ENCODE measurements around the gene HSD17B3.
"Not testable (repeated sequence)": the region's sequence is repeated elsewhere in the genome, so short reads cannot be mapped to it uniquely, and the experiment has no call there.

The HSD17B3 gene

DNA sequence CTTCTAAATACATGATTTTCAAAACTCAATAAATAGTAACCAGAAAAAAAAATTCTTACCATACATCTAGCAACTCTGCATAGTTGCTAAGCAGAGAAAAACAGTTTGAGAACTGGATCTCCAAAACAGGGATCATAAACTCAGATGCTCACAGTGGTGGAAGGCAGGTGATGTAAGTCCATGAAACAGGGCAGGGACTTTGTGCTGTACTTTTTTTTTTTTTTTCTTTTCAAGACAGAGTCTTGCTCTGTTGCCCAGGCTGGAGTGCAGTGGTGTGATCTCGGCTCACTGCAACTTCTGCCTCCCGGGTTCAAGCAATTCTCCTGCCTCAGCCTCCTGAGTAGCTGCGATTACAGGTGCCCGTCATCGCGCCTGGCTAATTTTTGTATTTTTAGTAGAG lies 5.0 kb upstream of the HSD17B3 start:
- not testable (repeated sequence) for DNase-seq (ENCODE audit: low spot score)

DNA sequence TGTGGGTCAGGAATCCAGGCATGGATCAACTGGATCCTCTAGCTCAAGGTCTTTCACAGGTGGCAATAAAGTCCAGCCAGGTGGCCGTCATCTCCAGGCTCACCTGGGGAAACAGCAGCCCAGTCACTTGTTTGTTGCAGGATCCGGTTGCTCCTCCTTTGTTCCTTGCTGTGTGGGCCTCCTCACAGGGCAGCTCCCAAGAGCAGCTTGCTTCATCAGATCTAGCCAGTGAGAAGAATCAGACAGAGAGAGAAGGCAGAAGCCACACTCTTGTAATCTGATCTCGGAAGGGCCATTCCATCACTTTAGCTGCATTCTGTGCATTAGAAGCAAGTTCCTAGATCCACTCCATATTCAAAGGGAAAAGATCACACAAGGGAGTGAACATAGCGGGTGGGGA lies 3.2 kb upstream of the HSD17B3 start:
- DNase-seq (ENCODE audit: low spot score) = no peak

DNA sequence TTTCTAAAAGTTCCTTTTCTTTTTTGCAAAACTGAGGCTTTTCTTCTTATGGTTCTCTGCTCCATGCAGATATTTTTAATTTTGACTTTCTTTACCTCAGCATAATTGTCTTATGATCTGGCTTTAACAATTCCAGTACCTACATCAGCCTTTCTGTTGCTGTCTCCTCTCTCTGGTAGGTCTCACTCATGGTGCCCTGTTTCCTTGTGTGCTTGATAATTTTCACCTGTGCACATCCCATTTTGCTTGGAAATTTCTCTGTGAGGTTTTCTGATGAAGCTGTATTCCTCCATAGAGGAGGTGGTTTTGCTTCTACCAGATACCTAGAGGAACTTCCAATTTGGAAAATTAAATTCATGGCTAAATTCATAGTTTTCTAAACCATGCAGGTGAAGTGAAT lies 2.3 kb upstream of the HSD17B3 start:
- no peak for DNase-seq (ENCODE audit: low spot score)

DNA sequence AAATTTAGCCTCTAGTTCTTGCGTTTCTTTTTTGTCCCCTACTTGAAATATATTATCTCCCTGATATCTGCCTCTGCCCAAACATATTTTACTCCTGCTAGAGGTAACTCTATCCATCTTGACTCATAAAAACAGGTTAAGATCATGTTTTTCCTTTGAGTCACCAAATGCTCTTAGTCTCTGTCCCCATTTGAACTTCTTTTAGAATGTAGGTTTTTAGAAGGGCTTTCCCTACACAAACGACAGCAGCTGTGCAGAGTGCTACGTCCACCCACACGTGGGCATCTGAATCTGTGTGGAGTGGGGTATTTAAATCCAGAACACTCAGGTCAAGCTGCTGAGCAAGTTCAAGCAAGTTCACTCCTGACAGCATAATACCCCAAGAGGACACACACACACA lies 2.2 kb downstream of the HSD17B3 start:
- DNase-seq (ENCODE audit: low spot score) = no peak

DNA sequence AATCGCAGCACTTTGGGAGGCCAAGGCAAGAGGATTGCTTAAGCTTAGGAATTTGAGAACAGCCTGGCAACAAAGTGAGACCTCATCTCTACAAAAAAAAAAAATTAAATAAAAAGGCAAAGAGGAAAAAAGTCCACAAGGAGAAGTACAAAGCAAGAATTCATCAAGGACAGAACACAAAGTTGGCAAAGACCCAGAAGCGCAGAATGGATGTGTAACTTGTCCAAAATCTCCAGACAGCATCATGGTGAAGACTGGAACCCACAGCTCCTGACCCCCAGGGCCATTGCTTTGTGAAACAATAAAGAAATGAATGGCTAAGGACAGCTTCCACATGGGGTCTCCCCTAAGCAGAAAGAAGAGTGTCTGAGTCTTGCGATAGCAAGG lies 7.8 kb downstream of the HSD17B3 start:
- no peak for DNase-seq (ENCODE audit: low spot score)

DNA sequence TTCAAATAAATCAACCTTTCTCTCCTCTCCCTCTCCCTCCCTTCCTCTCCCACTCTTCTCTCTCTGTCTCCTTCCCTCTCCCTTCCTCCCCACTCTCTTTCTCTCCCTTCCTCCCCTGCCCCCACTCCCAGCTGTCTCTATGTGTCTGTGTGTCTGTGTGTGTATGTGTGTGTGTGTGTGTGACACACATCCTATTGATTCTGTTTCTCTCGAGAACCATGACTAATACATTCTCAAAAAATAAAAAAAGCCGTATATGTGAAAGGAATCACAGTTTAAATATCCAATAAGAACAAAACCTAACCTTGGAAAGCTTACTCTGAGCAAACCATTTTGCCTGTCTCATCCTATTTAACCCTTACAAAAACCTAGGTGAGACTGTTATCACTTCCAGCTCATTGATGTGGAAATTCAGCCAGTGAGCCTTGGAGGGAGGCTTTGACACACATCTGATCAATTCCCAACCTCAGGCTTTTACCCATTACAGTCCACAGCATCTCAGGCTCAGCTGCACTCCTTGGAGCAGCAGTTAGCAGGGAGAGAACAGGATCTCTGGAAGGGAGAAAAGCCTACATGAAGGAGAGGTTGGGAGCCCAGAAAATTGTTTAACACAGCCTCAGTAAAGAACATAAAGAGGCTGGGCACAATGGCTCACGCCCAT lies 8.3 kb downstream of the HSD17B3 start:
- no peak for DNase-seq (ENCODE audit: low spot score)

DNA sequence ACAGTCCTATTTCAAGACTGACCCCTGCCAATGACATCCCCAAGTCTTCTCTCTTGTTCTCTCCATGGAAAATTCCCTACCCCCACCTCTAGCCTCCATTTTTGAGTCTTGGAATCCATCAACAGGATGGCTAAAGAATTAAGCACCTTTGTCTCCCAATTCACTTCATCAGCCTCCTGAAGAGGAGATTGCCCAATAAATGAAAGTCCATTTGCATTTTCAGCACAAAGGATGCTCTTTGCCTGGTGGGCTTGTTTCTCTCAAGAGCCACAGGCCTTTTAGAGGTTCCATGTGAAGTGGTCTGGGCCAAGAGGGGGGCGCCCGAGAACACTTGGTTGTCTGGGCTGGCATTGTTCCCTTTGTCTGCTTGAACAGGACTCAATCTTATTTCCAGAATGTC lies 12.6 kb downstream of the HSD17B3 start:
- no peak for DNase-seq (ENCODE audit: low spot score)

DNA sequence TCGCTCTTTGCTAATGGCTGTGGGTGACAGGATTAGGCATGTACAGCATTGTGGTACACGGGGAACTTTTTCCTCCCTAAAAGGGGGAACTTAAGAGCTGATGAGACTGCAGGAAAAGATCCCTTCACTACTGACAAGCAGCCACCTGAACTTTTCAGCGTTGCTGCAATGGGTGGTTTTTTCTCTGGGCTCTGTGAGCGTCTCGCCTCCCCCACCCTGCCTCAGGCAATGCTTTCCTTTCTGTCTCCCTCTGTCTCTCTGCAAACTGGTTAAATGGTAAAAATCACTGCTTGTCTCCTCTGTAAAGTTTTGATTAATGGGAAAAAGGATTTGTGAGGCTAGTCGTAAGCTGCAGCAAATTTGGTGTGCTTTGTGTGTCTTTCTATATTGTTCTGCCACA lies 20.3 kb downstream of the HSD17B3 start:
- no peak for DNase-seq (ENCODE audit: low spot score)

DNA sequence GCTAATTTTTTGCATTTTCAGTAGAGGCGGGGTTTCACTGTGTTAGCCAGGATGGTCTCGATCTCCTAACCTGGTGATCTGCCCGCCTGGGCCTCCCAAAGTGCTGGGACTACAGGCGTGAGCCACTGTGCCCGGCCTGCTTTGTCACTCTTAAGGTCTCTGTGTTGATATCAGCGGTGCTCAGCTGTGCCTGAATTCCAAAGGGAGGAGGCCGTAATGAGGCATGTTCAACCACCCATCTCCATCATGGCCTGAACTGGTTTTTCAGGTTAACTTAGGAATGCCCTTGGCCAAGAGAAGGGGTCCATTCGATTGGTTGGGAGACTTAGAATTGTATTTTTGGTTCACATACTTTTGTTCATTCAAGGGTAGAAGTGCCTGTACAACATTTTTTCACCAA lies 22.0 kb downstream of the HSD17B3 start:
- DNase-seq (ENCODE audit: low spot score) = no peak

DNA sequence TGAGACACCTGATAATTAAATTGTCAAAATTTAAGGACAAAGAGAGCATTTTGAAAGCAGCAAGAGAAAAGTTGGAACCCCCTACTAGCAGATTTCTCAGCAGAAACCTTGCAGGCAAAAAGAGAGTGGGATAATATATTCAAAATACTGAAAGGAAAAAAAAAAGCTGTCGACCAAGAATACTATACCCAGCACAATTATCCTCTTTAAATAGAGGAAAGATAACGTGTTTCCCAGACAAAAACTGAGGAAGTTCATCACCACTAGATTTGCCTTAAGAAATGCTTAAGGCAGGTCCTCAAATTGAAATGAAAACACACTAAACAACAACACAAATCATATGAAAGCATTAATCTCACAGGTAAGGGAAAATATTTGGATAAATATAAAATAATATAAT lies 27.0 kb downstream of the HSD17B3 start:
- no peak for DNase-seq (ENCODE audit: low spot score)

DNA sequence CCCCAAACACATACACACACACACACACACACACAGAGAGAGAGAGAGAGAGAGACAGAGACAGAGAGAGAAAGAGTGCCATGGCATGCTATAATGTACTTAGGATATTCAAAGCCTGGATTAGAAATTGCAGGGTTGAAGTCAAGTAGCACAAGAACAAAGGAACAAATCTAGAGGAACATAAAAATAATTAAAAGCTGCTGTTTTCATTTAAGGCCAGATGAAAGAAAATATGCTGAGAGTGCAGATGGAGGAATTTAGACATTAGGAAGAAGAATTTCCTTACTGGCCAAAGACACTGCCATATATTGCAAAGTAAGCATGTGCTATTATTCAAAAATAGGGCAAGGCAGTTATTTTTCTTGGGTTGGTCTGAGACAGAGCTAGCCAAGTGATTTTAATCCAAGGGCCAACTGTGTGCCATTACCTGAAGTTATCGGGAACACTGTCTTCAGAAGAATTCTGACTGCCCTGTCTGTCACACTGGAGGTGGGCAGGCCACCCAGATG lies 31.7 kb downstream of the HSD17B3 start:
- DNase-seq (ENCODE audit: low spot score) = no peak

DNA sequence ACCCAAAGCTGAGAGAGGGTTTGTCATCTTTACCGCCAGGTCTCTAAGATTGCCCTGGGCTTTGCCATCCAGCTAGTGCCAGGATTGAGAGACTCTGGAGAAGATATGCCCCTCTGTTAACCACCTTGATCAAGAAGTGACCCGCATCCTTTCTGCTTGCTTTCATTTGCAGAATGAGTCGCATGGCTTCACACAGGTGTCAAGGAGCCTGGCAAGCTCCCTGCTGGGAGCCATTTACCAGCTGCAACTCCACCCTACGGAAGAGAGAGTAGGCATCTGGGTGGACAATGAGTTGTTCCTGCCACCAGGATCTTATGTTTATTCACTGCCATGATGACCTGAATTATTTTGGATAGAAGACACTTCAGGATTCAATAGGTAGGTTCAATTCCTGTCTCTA lies 43.0 kb downstream of the HSD17B3 start:
- no peak for DNase-seq (ENCODE audit: low spot score)

DNA sequence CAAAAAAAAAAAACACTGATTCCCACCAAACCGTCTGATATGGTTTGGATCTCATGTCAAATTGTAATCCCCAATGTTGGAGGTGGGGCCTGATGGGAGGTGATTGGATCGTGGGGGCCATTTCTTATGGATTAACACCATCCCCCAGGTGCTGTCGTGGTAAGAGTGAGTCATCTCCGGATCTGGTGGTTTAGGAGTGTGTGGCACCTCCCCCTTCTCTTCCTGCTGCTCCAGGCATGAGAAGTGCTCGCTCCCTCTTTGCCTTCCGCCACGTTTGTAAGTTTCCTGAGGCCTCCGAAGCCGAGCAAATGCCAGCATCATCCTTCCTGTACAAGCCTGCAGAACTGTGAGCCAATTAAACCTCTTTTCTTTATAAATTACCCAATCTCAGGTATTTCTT lies 45.2 kb downstream of the HSD17B3 start:
- no peak for DNase-seq (ENCODE audit: low spot score)

DNA sequence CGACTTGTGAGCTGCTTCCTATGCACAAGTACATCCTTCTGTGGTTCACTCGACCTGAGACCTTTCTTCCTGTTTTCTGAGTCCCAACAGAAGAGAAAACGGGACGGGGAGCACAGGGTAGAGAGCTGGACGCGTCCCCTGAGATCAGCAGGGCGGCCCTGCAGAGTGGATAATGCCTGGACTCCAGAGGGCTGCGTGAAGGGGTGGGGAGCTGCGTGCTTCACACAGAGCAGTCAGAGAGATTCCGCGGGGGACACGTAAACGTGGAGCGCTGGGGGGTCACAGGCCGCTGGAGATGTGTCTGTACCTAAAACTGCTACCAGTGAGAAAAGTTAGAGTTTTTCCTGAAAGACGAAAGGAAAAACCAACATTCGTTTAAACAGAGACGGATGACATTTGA lies 46.3 kb downstream of the HSD17B3 start:
- DNase-seq (ENCODE audit: low spot score) = no peak

DNA sequence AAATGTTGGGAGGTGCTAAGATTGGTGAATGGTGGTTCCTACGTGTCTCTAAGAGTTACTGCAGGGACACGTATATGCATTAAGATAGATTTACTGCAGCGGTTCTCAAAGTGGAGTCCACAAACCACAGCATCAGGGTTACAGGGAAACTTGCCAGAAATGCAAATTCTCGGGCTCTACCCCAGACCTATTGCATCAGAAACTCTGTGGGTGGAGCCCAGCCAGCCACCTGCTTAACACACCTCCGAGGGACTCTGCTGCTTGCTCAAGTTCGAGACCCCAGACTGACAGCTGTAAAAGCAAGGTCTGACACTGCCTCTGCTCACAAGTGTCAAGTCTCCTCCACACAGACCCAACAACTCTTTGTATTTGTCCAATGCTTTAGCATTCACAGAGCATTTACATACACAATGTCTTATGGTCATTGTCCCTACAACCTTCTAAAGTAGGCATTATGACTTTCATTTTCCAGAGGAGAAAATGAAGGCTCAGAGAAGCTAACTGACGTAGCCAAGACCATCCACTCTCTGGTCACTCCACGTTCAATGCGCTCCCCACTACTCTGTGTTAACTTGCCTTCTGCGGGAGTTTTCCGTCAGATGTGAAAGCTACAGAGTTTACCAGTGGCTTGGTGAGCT lies 48.8 kb downstream of the HSD17B3 start:
- DNase-seq (ENCODE audit: low spot score) = no peak

DNA sequence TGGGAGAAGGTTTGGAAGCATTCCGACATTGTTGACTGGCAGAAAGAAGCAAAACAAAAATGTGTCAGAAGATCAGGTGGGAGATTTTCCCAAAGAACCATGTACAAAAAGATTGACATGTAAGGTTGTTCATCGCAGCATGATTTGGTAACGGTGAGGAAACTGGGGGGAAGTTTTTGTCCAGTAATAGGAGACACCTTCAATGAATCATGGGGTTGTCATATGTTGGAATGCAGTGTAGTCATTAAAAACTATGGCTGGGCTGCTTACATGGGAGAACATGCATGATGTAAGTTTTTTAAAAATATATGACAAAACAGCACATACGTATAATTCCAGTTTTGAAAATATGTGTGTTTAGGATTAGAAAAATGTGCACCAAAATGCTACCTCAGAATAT lies 50.5 kb downstream of the HSD17B3 start:
- no peak for DNase-seq (ENCODE audit: low spot score)

DNA sequence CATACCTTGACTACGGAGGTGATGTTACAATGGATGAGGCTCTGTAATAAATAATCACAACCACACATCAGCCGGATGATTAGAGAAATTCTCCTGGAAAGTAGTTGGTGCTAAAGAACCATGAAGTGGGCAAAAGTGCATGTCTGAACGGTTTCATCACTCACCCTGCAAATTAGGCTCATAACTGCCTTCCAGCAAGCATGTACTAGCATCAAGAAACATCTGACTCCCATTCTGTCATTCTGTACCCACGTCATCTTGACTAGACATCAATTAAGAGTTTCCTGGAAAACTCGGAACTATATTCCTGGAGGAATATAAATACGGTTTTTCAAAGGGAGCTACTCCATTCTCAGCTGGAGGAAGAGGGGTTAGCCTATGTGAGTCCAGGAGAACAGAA lies 52.2 kb downstream of the HSD17B3 start:
- no peak for DNase-seq (ENCODE audit: low spot score)

DNA sequence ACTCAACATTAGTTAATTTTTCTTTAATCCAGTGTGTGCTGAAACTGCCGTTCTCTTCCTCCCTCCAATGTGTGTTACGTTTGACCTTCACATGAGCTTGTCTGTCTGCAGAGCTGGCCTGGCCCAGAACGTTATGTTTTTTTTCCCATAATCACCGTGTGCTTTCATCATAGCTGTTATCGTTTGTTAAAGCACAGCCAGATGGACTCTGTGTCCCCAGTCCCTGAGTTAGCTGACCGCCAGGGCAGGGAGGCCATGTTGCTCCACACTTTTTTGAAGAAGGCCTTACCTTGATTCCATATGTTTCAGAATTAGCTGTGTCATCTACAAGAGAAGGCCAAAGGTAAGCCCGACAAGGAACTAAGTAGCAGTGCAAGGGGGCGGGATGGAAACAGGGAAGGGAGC lies 55.7 kb downstream of the HSD17B3 start:
- no peak for DNase-seq (ENCODE audit: low spot score)

DNA sequence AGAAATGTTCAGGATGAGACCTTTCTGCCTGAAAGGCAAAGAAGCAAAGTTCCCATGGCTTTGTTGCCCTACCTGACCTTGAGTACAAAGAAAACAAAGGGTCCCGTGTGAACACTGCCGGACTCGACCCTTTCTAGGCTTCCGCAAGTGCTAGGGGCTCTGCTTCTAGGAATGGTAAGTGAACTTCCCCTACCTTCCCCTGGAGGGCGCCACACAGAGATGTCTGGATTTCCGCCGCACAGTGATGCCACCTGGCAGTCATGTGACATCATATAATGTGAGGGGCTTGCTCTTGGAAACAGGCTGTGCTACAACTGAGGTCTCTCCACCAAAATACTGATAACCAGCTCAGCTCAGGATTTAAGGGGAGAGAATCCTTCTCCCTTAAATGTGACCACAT lies 56.6 kb downstream of the HSD17B3 start:
- DNase-seq (ENCODE audit: low spot score) = no peak

DNA sequence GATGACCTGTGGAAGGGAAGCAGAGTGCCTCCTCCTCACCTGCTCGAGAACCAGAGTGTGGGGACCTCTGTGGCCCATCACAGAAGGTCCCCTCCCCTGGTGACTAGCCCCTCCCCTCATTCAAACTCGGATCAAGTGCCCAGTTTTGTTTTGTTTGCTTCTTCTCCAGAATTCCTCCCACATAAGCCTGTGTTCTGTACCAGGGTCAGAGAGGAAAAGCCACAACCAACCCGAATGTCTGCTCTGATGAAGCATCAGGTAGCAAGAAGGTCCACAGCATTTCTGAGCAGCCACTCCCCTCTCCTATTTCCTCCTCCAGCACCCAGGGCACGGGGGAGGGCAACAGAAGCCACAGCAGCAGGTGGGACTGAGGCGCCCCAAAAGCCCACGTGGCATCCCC lies 58.2 kb downstream of the HSD17B3 start:
- no peak for DNase-seq (ENCODE audit: low spot score)

DNA sequence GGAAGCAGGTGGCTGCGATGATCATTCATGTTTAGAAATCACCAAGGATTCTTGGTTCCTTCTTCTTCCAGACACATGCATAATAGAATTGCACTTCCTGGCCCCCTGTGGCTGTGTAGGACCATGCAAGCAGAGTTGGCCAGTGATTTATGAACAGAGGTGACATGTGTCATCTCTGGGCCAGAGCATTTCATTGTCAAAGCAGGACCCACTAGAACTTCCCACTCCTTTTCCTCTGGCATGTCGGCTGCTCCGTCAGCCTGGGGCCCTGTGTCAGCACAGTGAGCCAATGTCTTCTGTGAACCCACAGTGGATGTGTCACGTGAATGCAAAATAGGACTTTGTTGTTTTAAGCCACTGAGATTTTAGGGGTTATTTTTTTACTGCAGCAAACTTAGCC lies 59.2 kb downstream of the HSD17B3 start:
- DNase-seq (ENCODE audit: low spot score) = no peak

DNA sequence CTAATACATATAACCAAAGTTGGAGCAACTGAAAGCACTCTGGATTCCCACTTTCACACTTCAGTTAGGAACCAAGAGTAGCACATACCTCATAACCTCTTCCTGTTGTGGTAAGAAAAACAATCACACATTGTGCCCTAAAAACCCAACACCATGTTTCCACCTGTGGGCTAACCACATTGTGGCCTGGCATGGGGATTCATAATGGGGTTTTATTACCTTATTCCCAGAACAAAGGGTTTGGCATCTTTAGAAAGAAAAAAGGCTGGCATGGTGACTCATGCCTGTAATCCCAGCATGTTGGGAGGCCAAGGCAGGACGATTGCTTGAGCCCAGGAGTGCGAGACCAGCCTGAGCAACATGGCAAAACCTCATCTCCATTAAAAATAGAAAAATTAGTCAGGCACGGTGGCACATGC lies 60.6 kb downstream of the HSD17B3 start:
- DNase-seq (ENCODE audit: low spot score) = no peak

DNA sequence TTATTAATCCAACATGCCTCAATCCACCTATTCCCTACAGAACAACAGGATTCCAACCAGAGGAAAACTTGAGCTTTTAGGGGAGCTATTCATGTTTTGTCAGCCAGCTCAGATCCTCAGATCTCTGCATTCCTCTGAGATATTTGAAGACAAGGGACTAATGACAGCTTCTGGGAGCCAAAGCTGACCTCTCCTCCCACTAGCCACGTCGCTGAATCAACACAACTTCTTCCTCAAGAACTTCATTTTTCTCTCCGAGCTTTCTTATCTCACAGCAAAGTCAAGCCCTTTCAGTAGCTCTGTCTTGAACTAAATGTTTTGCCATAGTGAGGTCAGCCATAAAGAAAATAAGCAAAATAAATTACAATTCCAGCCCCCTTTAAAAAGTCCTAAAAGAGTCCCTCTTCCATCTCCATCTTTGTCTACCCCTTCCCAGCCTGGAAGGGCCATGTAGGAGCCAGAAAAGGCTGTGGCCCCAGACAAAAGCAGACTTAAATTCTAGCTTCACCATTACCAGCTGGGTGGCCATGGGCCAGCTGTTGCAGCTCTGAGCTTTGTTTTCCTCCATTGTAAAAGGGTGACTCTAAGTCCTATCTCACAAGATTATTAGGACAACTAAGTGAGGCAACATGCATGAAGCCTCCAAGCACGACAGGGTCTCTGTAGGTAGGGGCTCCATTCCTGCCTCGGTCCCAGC lies 65.0 kb downstream of the HSD17B3 start:
- DNase-seq (ENCODE audit: low spot score) = no peak

Measured in AG08395 (cell line).